ENCODE data around the gene ABHD4.
A peak's percentile ranks its signal among the peaks of the same experiment; 100 is the strongest.

The ABHD4 gene

DNA sequence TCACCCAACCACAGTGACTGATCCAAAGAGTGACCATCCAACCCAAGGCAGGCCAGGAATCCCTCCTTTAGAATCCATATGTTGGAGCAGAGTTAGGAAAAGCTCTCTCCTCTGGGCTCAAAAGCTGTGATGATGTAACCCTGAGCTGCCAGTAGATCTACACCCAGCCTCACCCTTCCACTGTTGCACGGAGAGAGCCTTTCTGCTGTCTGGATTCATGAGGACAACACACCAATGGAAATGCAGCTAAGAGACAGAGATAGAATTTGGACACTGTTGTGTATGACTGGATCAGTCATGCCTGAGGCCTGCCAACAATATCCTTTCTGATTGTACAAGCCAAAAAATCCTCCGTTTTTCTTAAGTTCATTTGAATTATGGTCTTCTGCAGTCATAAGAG lies 50.4 kb downstream of the ABHD4 start:
- no peak overlapping the region for H3K4me3 ChIP-seq (ENCODE audit: low read depth, low read length)
- DNase-seq (ENCODE audit: low read depth): no peak
- TF ChIP-seq, protein P1, sequence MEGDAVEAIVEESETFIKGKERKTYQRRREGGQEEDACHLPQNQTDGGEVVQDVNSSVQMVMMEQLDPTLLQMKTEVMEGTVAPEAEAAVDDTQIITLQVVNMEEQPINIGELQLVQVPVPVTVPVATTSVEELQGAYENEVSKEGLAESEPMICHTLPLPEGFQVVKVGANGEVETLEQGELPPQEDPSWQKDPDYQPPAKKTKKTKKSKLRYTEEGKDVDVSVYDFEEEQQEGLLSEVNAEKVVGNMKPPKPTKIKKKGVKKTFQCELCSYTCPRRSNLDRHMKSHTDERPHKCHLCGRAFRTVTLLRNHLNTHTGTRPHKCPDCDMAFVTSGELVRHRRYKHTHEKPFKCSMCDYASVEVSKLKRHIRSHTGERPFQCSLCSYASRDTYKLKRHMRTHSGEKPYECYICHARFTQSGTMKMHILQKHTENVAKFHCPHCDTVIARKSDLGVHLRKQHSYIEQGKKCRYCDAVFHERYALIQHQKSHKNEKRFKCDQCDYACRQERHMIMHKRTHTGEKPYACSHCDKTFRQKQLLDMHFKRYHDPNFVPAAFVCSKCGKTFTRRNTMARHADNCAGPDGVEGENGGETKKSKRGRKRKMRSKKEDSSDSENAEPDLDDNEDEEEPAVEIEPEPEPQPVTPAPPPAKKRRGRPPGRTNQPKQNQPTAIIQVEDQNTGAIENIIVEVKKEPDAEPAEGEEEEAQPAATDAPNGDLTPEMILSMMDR (IDR thresholded peaks at IDR 0.05; ENCODE audit: low read depth, low read length, missing control alignments): no peak
- in situ Hi-C loops (cut with HindIII; ENCODE audit: low sequenced_read_pairs): no loop called here

DNA sequence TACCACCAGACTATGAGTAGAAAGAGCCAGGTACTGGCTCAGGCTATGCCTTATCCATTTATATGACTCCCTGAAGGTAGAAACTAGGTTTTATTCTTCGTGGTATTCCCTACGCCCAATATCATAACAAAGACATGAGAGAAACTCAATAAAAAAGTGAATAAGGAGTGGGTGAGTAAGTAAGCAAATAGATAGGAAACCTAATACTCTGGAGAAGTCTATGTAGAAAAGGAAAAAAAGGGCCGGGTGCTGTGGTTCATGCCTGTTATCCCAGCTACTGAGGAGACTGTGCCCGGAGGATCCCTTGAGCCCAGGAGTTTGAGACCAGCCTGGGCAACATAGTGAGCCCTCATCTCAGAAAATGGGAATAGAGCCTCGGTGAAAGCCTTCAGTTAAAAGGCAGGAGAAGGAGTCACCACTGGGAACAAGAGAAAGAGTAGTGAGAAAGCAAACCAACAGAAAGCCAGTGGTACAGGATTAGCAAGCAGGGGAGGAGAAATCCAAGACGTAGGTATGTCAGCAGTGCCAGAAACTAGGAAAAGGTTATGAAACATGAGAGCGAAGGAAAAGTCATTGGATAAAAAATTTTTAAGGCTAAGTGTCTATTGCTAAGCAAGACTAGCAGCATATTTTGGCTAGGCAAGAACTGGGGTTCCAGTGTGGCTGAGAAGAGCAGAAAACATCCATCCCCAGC lies 52.1 kb downstream of the ABHD4 start:
- TF ChIP-seq, protein P1 (IDR thresholded peaks at IDR 0.05; ENCODE audit: low read depth, low read length, missing control alignments): no peak
- DNase-seq (ENCODE audit: low read depth): no peak
- no peak overlapping the region for H3K4me3 ChIP-seq (ENCODE audit: low read depth, low read length)
- in situ Hi-C loops (cut with HindIII; ENCODE audit: low sequenced_read_pairs): no loop called here

DNA sequence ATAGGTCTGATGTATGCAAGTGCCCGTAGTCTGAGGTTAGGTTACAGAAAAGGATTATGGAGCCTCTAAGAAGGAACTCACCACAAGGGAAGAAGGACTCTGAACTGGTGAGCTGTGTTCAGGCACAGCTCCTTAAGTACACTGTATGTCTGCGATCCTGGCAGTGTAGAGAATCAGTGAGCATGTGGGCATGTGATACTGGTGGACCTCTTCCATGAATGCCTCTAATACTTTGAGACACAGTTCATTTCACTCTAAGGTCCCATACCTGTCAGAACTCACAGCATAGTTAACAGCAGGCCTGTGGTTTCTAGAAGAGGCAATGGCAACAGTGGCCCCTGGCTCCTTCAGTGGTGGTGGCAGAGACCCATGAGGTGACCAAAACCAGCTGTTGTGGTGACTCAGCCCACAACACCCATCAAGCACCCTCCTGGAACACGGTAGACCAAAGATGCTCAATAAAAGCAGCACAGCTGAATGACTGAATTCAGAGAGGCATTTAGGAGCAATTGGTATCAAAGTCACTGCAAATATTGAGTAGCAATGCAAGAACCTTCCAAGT lies 52.9 kb downstream of the ABHD4 start:
- TF ChIP-seq, protein P1 (IDR thresholded peaks at IDR 0.05; ENCODE audit: low read depth, low read length, missing control alignments): no peak
- in situ Hi-C loops (cut with HindIII; ENCODE audit: low sequenced_read_pairs): no loop called here
- DNase-seq (ENCODE audit: low read depth): no peak
- no peak overlapping the region for H3K4me3 ChIP-seq (ENCODE audit: low read depth, low read length)

DNA sequence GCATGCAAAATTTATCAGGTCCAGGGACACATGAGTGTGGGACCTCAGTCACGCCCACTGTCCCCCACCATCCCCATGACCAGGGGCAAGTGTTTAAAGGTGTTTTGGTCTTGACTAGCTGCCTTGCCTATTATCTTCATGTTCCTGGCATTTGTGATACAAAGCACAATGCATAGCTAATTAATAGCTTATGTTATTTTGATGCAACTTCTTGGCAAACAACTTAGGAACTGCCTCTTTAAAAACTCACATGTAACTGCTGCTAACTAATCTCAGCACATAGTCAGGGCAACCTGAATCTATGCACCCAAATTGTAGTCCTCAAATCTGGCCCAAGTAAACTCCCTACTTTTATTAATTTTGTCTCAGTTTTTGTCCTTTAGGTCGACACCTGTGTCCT lies 53.5 kb downstream of the ABHD4 start:
- TF ChIP-seq, protein P1 (IDR thresholded peaks at IDR 0.05; ENCODE audit: low read depth, low read length, missing control alignments): no peak
- no peak for DNase-seq (ENCODE audit: low read depth)
- in situ Hi-C loops (cut with HindIII; ENCODE audit: low sequenced_read_pairs): no loop called here
- no peak overlapping the region for H3K4me3 ChIP-seq (ENCODE audit: low read depth, low read length)

DNA sequence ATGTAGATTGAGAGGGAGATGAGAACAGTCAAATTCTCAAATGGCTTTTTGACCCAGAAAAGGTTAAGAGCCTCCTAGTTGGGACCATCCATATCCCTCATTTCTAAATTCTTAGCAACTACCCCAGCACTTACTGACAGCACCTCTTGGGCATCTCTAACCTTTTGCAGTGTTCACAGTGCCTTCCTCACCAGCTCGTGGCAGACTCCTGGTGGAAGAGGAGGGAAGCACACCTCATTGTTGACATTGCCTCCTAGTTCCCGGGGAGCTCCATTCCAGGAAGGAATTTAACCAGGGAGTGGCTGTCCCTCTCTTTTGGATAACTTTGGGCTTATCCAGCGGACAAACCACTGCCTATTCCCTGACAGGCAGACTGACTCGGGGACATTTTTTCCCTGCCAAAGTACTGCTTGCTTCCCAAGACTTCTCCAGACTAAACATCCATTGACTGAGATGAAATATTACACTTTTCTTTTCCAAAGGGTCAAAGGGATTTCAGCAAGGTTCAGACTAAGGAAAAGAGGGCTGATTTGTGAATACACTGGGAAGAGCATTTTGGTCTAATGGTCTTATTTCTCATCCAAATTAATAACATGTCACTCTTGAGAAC lies 55.0 kb downstream of the ABHD4 start:
- no peak overlapping the region for H3K4me3 ChIP-seq (ENCODE audit: low read depth, low read length)
- DNase-seq (ENCODE audit: low read depth): peak; percentile 62
- TF ChIP-seq, protein P1 (IDR thresholded peaks at IDR 0.05; ENCODE audit: low read depth, low read length, missing control alignments): peak; percentile 98
- in situ Hi-C loops (cut with HindIII; ENCODE audit: low sequenced_read_pairs): no loop called here

DNA sequence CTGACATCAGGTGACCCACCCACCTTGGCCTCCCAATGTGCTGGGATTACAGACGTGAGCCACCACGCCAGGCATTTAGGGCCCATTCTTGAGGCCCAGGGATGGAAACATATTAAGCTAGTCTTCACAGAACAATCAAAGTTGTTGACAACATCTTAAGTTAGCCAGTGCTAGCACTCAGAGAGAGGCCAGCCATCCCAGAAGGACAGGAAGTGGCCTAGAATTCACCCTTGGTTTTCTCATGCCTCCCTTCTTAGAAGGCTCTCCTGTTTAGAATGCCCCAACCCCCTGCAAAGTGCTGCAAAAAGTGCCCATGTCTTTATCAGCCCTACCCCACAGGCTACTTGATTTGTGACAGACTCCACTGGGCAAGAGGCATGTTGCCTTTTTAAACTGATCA lies 58.1 kb downstream of the ABHD4 start:
- TF ChIP-seq, protein P1 (IDR thresholded peaks at IDR 0.05; ENCODE audit: low read depth, low read length, missing control alignments): no peak
- DNase-seq (ENCODE audit: low read depth): no peak
- in situ Hi-C loops (cut with HindIII; ENCODE audit: low sequenced_read_pairs): no loop called here
- no peak overlapping the region for H3K4me3 ChIP-seq (ENCODE audit: low read depth, low read length)
